NCI-H128 (cell line): ENCODE measurements around the gene KIF16B.

Source experiments
- DNase-seq: peaks from one replicate; lab custom pipeline; 2025; ENCODE audit not compliant: unreplicated experiment; lab: John Stamatoyannopoulos, UW

KIF16B gene

GRCh38 chr20:16437387-16437996 is 135.8 kb downstream of the KIF16B start:
- DNase-seq: no peak

GRCh38 chr20:16434062-16434664 is 139.1 kb downstream of the KIF16B start:
- no peak for DNase-seq

GRCh38 chr20:16433293-16433580 is 140.0 kb downstream of the KIF16B start:
- DNase-seq: no peak

- no peak for DNase-seq
Measured at GRCh38 chr20:16432466-16433292, 140.6 kb downstream of the KIF16B start.

GRCh38 chr20:16428112-16428511 is 145.1 kb downstream of the KIF16B start:
- no peak for DNase-seq

- no peak for DNase-seq
Measured at GRCh38 chr20:16427571-16427970, 145.7 kb downstream of the KIF16B start.

GRCh38 chr20:16424780-16425179 is 148.5 kb downstream of the KIF16B start:
- DNase-seq: no peak

- no peak for DNase-seq
Measured at GRCh38 chr20:16423311-16424212, 149.7 kb downstream of the KIF16B start.

GRCh38 chr20:16419138-16419715 is 154.0 kb downstream of the KIF16B start:
- DNase-seq: no peak

- DNase-seq: no peak
Measured at GRCh38 chr20:16418616-16419015, 154.6 kb downstream of the KIF16B start.

- DNase-seq: no peak
Measured at GRCh38 chr20:16417001-16417400, 156.2 kb downstream of the KIF16B start.

GRCh38 chr20:16415071-16416053 is 157.9 kb downstream of the KIF16B start:
- DNase-seq: no peak

GRCh38 chr20:16412906-16413305 is 160.3 kb downstream of the KIF16B start:
- no peak for DNase-seq

GRCh38 chr20:16411361-16411760 is 161.9 kb downstream of the KIF16B start:
- no peak for DNase-seq

- no peak for DNase-seq
Measured at GRCh38 chr20:16410626-16411025, 162.6 kb downstream of the KIF16B start.

- DNase-seq: no peak
Measured at GRCh38 chr20:16408981-16409380, 164.3 kb downstream of the KIF16B start.

- no peak for DNase-seq
Measured at GRCh38 chr20:16407251-16408067, 165.8 kb downstream of the KIF16B start.

GRCh38 chr20:16405254-16405653 is 168.0 kb downstream of the KIF16B start:
- no peak for DNase-seq

- DNase-seq: no peak
Measured at GRCh38 chr20:16404640-16405039, 168.6 kb downstream of the KIF16B start.
